OCI-LY1 (cell line): ENCODE measurements around the gene FMN1.

ENCODE experiments used
- CTCF ChIP-seq: fragments of 200-600 bp; sonication (generic), shearing (Covaris generic); IDR thresholded peaks from 2 replicates; pipeline ENCODE4 v1.5.1; 2017; ENCODE audit warnings: mild to moderate bottlenecking, antibody characterized with exemption, low read length, moderate library complexity, mixed read lengths
- EZH2 ChIP-seq: fragments of 200-600 bp; sonication (generic), shearing (Covaris generic); IDR thresholded peaks from 2 replicates; pipeline ENCODE4 v1.8.0; 2017; ENCODE audit warnings: borderline replicate concordance, mixed run types, mild to moderate bottlenecking, antibody characterized with exemption, low read length, moderate library complexity, mixed read lengths

DNA sequence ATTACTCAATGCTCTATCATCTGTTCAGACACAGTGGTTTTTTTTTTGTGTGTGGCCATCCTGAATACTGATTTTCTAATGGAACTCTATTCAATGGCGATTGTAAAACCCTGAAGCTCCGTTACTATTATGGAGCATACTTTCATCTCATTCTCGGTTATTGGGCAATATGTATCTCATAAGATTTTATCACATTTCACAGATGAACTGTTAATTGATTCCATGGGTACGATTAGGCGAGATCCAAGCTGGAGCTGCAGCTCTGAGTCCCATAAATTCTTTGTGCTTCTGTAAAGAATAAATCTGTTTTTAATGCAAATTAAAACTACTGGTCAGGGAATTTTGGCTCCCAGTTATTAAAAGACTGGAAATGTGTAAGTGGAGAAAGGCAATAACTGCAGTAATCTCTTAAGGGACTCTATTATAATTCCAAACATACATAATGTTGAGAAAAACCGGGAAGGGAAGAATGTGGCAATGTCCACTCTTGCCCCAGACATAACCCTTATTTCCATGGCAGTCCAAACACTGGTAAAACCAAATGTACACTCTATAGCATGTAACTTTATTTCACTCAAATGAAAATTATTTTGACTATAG lies 394.5 kb downstream of the FMN1 start:
- TF ChIP-seq CTCF: no peak
- TF ChIP-seq EZH2: no peak
